C4-2B (cell line): ENCODE results near the gene CPLX1.

Source experiments
- CTCF ChIP-seq: fragments of 450-650 bp; conservative IDR thresholded peaks from 2 replicates; pipeline ENCODE4 v1.5.1; 2017; ENCODE audit warnings: mild to moderate bottlenecking
- ZFX ChIP-seq: fragments of 450-650 bp; IDR thresholded peaks from 2 replicates; pipeline ENCODE4 v1.6.1; 2017

DNA sequence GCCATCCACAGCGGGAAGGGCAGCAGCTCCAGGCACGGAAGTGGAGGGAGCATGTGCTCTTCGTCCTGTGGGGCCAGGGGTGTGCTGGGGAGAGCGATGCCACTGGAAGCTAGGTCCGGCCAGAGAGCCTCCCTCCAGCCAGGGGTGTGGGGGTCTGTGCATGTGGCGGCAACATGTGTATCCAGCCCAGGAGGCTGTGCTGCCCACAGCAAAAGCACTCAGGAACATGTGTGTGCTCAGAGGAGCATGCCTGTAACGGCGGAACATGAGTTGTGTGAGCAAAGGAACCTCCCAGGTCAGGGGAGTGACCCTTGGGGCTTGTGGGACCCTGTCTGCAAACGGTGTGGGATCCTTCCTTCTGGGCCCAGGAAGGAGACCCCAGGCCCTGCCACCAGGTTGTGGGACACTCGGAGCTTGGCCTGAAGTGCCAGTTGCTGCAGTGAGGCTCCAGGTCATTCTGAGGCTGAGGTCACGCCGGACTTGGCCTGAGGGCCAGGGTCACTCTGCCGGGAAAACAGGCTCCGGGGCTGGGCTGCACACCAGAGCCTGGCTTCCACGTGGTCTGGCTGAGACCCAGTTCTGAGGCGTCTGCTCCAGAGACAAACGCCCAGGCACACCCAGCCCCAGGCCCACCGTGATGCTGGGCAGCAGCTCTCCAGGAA lies 37.2 kb downstream of the CPLX1 start:
- TF ChIP-seq CTCF (no peak), ZFX (no peak; the same call in 1 of the 2 replicates)
